ENCODE measurements around the gene TMEM42.

TMEM42 gene

GRCh38 chr3:44831232-44831631 lies 30.5 kb upstream of the TMEM42 start:
- no peak for TF ChIP-seq CTCF (IDR thresholded peaks at IDR 0.05)
- peaks cover 7% of the 10 kb centered on the region for H3K9me3 Mint-ChIP-seq

GRCh38 chr3:44832032-44832431 lies 29.7 kb upstream of the TMEM42 start:
- no peak overlapping the region for H3K4me3 Mint-ChIP-seq
- no peak for TF ChIP-seq CTCF (IDR thresholded peaks at IDR 0.05)
- H3K4me1 Mint-ChIP-seq: no peaks in the 10 kb centered on the region
- H3K9me3 Mint-ChIP-seq: peaks cover 15% of the 10 kb centered on the region
- peak overlapping the region; percentile 9 for H3K27ac Mint-ChIP-seq
- no peak for DNase-seq
- H3K36me3 Mint-ChIP-seq (ENCODE audit: low read depth): peaks cover 74% of the 10 kb centered on the region
- no peaks in the 10 kb centered on the region for H3K27me3 Mint-ChIP-seq (ENCODE audit: low read depth, poor library complexity)

More at GRCh38 chr3:44831232-44831631, 30.5 kb upstream of the TMEM42 start:
- Mint-ChIP-seq H3K4me3 (no peak overlapping the region), H3K27me3 (ENCODE audit: low read depth, poor library complexity) (no peaks in the 10 kb centered on the region), H3K36me3 (ENCODE audit: low read depth) (peaks cover 73% of the 10 kb centered on the region), H3K4me1 (no peaks in the 10 kb centered on the region), H3K27ac (peak overlapping the region; percentile 57)
- DNase-seq: no peak

- H3K9me3 Mint-ChIP-seq: peaks cover 18% of the 10 kb centered on the region
- H3K27me3 Mint-ChIP-seq (ENCODE audit: low read depth, poor library complexity): no peaks in the 10 kb centered on the region
- H3K27ac Mint-ChIP-seq: no peak overlapping the region
- H3K36me3 Mint-ChIP-seq (ENCODE audit: low read depth): peaks cover 76% of the 10 kb centered on the region
- H3K4me1 Mint-ChIP-seq: no peaks in the 10 kb centered on the region
- H3K4me3 Mint-ChIP-seq: no peak overlapping the region
- TF ChIP-seq CTCF (IDR thresholded peaks at IDR 0.05): no peak
- no peak for DNase-seq
Measured at GRCh38 chr3:44832965-44833364, 28.7 kb upstream of the TMEM42 start.

- peaks cover 76% of the 10 kb centered on the region for H3K36me3 Mint-ChIP-seq (ENCODE audit: low read depth)
- no peak overlapping the region for H3K27ac Mint-ChIP-seq
Measured at GRCh38 chr3:44833394-44833793, 28.3 kb upstream of the TMEM42 start.

GRCh38 chr3:44835684-44836083 lies 26.0 kb upstream of the TMEM42 start:
- Mint-ChIP-seq H3K4me3 (no peak overlapping the region), H3K9me3 (peaks cover 18% of the 10 kb centered on the region), H3K27me3 (ENCODE audit: low read depth, poor library complexity) (no peaks in the 10 kb centered on the region), H3K4me1 (no peaks in the 10 kb centered on the region), H3K27ac (no peak overlapping the region), H3K36me3 (ENCODE audit: low read depth) (peaks cover 75% of the 10 kb centered on the region)
- no peak for DNase-seq
- TF ChIP-seq CTCF (IDR thresholded peaks at IDR 0.05): no peak

More at GRCh38 chr3:44833394-44833793, 28.3 kb upstream of the TMEM42 start:
- H3K4me1 Mint-ChIP-seq: no peaks in the 10 kb centered on the region
- no peak for TF ChIP-seq CTCF (IDR thresholded peaks at IDR 0.05)
- no peaks in the 10 kb centered on the region for H3K27me3 Mint-ChIP-seq (ENCODE audit: low read depth, poor library complexity)
- peaks cover 18% of the 10 kb centered on the region for H3K9me3 Mint-ChIP-seq
- no peak overlapping the region for H3K4me3 Mint-ChIP-seq
- no peak for DNase-seq

GRCh38 chr3:44842376-44842775 lies 19.3 kb upstream of the TMEM42 start:
- Mint-ChIP-seq H3K4me1 (no peaks in the 10 kb centered on the region), H3K27me3 (ENCODE audit: low read depth, poor library complexity) (no peaks in the 10 kb centered on the region), H3K9me3 (peaks cover under 1% of the 10 kb centered on the region), H3K4me3 (no peak overlapping the region), H3K27ac (no peak overlapping the region), H3K36me3 (ENCODE audit: low read depth) (peaks cover 77% of the 10 kb centered on the region)
- TF ChIP-seq CTCF (IDR thresholded peaks at IDR 0.05): no peak
- DNase-seq: no peak
